ENCODE results near the gene DNM3.
"Not testable (repeated sequence)": the region's sequence is repeated elsewhere in the genome, so short reads cannot be mapped to it uniquely, and the experiment has no call there.

DNM3 gene

DNA sequence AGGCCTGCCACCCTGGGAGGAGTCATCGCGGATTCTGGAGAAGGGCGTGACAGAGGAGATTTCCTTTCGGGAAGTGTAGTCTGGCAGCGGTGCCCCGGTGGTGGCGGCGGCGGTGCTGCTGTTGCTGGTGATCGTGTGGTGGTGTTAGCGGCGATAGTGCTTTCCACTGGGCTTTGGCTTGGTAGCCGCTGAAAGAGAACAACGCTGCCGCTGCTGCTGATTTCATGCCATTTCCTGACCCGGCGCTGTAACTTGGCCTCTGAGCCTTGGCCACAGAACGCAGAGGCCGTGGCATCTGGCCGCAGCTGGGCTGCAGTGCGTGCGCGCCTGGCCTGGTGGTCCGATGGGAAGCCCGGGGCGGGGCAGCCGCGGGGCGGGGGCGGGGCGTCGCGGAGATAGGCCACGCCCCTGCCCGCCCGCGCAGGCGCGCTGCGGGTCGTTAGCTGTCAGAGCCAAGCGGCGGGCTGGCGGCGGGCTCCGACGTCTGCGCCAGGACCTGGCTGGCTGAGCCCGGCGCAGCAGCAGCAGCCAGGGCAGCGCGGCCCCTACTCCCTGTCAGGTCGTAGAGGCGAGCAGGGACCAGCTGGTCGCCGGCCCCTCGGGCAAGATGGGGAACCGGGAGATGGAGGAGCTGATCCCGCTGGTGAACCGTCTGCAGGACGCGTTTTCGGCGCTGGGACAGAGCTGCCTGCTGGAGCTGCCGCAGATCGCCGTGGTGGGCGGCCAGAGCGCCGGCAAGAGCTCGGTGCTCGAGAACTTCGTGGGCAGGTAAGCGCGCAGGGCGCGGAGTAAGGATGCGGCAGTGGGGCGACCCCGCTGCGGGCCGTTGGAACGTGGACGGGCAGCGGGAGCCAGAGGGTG is at the start of gene DNM3:
Gene DNM3, plus strand, starts transcription at position 449 of the 861 bp plus-strand sequence. Its CDS starts 159 bp downstream, at position 608.
- Histone ChIP-seq H3K27ac (ENCODE audit: low read depth, low read length) (no peak within 1 kb of the TSS), H3K9me3 (ENCODE audit: control insufficient read depth, insufficient read depth, low read depth, low read length) (no peaks in the 10 kb centered on the region), H3K9ac (ENCODE audit: low read length) (peak within 1 kb of the TSS; percentile 68)

DNA sequence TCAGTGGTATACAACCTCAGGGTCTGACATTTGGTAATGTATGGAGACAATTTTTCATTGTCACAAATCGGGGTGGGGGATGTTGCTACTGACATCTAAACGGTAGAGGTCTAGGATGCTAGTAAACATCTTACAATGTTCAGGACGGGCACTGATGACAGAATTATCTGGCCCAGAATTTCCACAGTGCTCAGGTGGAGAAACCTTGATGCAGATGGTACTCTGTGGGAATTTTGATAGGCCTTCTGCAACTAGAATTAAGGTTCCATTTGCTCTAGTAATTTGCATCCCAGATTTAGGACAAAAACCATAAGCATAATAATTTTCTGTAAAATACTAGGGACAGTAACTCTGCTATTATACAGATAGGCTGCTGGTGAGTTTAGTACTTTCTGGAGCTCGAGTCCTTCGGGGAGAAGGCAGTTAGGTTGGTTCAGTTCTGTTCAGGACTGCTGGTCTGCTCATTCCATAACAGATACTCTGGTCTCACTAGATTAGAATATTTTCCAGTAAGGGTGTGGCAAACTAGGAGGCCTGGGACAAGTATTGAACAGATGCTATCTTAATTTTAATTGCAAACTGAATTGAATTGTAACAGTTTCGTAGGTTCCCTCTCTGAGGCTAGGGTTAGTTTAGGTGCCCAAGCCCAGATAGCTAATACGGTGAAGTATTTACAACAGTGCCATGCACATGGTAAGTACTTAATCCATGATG is 48.5 kb upstream of the DNM3 start:
- H3K4me1 ChIP-seq (ENCODE audit: control insufficient read depth, insufficient read depth, low read length), result no peaks in the 10 kb centered on the region
- H3K9me3 ChIP-seq (ENCODE audit: control insufficient read depth, insufficient read depth, low read depth, low read length), result no peaks in the 10 kb centered on the region
- peaks cover 98% of the 10 kb centered on the region for H3K36me3 ChIP-seq (ENCODE audit: control insufficient read depth, insufficient read depth, low read length)
- no peak overlapping the region for H3K9ac ChIP-seq (ENCODE audit: low read length)
- no peak overlapping the region for H3K4me3 ChIP-seq (ENCODE audit: low read depth, low read length)
- no peak overlapping the region for H3K27ac ChIP-seq (ENCODE audit: low read depth, low read length)
- H3K27me3 ChIP-seq (ENCODE audit: control insufficient read depth, insufficient read depth, low read length), result no peaks in the 10 kb centered on the region

More for the DNA sequence above, at the start of gene DNM3:
- Histone ChIP-seq H3K4me3 (ENCODE audit: low read depth, low read length) (peak within 1 kb of the TSS; percentile 84), H3K4me1 (ENCODE audit: control insufficient read depth, insufficient read depth, low read length) (peaks cover 3% of the 10 kb centered on the region; the same call in 1 of the 2 replicates), H3K36me3 (ENCODE audit: control insufficient read depth, insufficient read depth, low read length) (no peaks in the 10 kb centered on the region), H3K27me3 (ENCODE audit: control insufficient read depth, insufficient read depth, low read length) (peaks cover 29% of the 10 kb centered on the region)

DNA sequence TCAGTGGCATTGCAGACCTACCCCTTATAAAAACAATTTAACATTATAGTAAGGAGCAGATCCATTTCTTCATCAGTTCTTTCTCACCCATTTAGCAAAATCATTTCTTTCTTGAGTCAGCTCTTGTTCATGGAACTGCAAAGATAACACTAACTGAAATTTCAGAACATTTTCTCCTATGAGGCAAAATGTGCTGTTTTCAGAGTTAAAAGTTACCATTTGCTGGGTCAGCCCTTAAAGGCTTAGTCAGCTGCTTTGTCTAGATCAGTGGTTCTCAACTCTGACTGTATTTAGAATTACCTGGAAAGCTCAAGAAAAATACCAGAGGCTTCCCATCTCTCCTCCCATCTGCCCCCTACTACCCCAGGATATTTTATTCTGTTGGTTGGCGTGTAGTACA is 47.7 kb upstream of the DNM3 start:
- Histone ChIP-seq H3K36me3 (ENCODE audit: control insufficient read depth, insufficient read depth, low read length) (peaks cover 89% of the 10 kb centered on the region), H3K4me3 (ENCODE audit: low read depth, low read length) (no peak overlapping the region), H3K27ac (ENCODE audit: low read depth, low read length) (no peak overlapping the region), H3K9ac (ENCODE audit: low read length) (no peak overlapping the region), H3K4me1 (ENCODE audit: control insufficient read depth, insufficient read depth, low read length) (no peaks in the 10 kb centered on the region), H3K27me3 (ENCODE audit: control insufficient read depth, insufficient read depth, low read length) (no peaks in the 10 kb centered on the region), H3K9me3 (ENCODE audit: control insufficient read depth, insufficient read depth, low read depth, low read length) (no peaks in the 10 kb centered on the region)

- no peak overlapping the region for H3K9ac ChIP-seq (ENCODE audit: low read length)
- peaks cover 85% of the 10 kb centered on the region for H3K36me3 ChIP-seq (ENCODE audit: control insufficient read depth, insufficient read depth, low read length)
- H3K9me3 ChIP-seq (ENCODE audit: control insufficient read depth, insufficient read depth, low read depth, low read length), result no peaks in the 10 kb centered on the region
- H3K4me1 ChIP-seq (ENCODE audit: control insufficient read depth, insufficient read depth, low read length), result no peaks in the 10 kb centered on the region
- H3K4me3 ChIP-seq (ENCODE audit: low read depth, low read length), result no peak overlapping the region
- H3K27me3 ChIP-seq (ENCODE audit: control insufficient read depth, insufficient read depth, low read length), result no peaks in the 10 kb centered on the region
- no peak overlapping the region for H3K27ac ChIP-seq (ENCODE audit: low read depth, low read length)
These were observed 47.2 kb upstream of the DNM3 start for GRCh38 chr1:171794085-171794484.

- Histone ChIP-seq H3K4me1 (ENCODE audit: control insufficient read depth, insufficient read depth, low read length) (peaks cover under 1% of the 10 kb centered on the region), H3K27me3 (ENCODE audit: control insufficient read depth, insufficient read depth, low read length) (no peaks in the 10 kb centered on the region), H3K9me3 (ENCODE audit: control insufficient read depth, insufficient read depth, low read depth, low read length) (no peaks in the 10 kb centered on the region), H3K4me3 (ENCODE audit: low read depth, low read length) (no peak overlapping the region), H3K9ac (ENCODE audit: low read length) (no peak overlapping the region), H3K27ac (ENCODE audit: low read depth, low read length) (no peak overlapping the region), H3K36me3 (ENCODE audit: control insufficient read depth, insufficient read depth, low read length) (peaks cover 61% of the 10 kb centered on the region)
These were observed 44.7 kb upstream of the DNM3 start for GRCh38 chr1:171796592-171796991.

GRCh38 chr1:171798311-171798710 is 43.0 kb upstream of the DNM3 start:
- Histone ChIP-seq H3K4me3 (ENCODE audit: low read depth, low read length) (no peak overlapping the region), H3K4me1 (ENCODE audit: control insufficient read depth, insufficient read depth, low read length) (peaks cover 3% of the 10 kb centered on the region), H3K27me3 (ENCODE audit: control insufficient read depth, insufficient read depth, low read length) (no peaks in the 10 kb centered on the region), H3K36me3 (ENCODE audit: control insufficient read depth, insufficient read depth, low read length) (peaks cover 43% of the 10 kb centered on the region), H3K9ac (ENCODE audit: low read length) (no peak overlapping the region), H3K27ac (ENCODE audit: low read depth, low read length) (no peak overlapping the region), H3K9me3 (ENCODE audit: control insufficient read depth, insufficient read depth, low read depth, low read length) (no peaks in the 10 kb centered on the region)

DNA sequence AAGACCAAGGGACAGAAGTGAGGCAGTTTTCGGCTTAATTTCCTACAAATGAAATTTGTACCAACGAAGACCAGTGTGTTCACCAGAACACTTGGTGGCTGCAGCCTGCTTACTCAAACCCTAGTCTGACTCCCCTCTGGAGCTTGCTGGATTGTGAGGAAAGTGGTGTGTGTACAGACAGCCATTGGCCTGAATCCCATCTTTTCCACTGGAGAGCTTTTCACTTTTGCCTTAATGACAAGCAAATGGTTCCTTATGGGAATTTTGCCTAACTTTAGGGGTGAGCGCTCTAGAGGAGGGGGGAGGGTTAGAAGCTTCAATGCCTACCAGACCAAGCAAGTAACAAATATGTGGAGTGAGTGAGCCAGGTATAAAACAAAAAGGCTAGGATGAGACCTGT is 42.5 kb upstream of the DNM3 start:
- Histone ChIP-seq H3K36me3 (ENCODE audit: control insufficient read depth, insufficient read depth, low read length) (peaks cover 39% of the 10 kb centered on the region), H3K9me3 (ENCODE audit: control insufficient read depth, insufficient read depth, low read depth, low read length) (no peaks in the 10 kb centered on the region), H3K27ac (ENCODE audit: low read depth, low read length) (no peak overlapping the region), H3K4me3 (ENCODE audit: low read depth, low read length) (no peak overlapping the region), H3K27me3 (ENCODE audit: control insufficient read depth, insufficient read depth, low read length) (no peaks in the 10 kb centered on the region), H3K9ac (ENCODE audit: low read length) (no peak overlapping the region), H3K4me1 (ENCODE audit: control insufficient read depth, insufficient read depth, low read length) (peaks cover 3% of the 10 kb centered on the region)

GRCh38 chr1:171799166-171799565 is 42.1 kb upstream of the DNM3 start:
- no peaks in the 10 kb centered on the region for H3K27me3 ChIP-seq (ENCODE audit: control insufficient read depth, insufficient read depth, low read length)
- no peak overlapping the region for H3K27ac ChIP-seq (ENCODE audit: low read depth, low read length)
- no peak overlapping the region for H3K4me3 ChIP-seq (ENCODE audit: low read depth, low read length)
- no peaks in the 10 kb centered on the region for H3K9me3 ChIP-seq (ENCODE audit: control insufficient read depth, insufficient read depth, low read depth, low read length)
- H3K9ac ChIP-seq (ENCODE audit: low read length), result no peak overlapping the region
- H3K4me1 ChIP-seq (ENCODE audit: control insufficient read depth, insufficient read depth, low read length), result peaks cover 3% of the 10 kb centered on the region
- H3K36me3 ChIP-seq (ENCODE audit: control insufficient read depth, insufficient read depth, low read length), result peaks cover 35% of the 10 kb centered on the region

DNA sequence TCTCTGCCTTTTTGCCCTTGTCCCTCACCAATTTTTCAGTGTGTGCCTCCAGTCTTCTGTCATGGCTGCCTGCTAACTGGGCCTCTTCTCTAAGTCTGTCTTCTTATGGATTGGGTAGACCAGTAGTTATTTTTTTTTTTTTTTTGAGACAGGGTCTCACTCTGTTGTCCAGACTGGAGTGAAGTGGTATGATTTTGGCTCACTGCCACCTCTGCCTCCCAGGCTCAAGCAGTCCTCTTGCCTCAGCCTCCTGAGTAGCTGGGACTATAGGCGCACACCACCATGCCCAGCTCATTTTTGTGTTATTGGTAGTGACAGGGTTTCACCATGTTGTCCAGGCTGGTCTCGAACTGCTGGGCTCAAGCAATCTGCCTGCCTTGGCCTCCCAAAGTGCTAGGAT is 41.6 kb upstream of the DNM3 start:
- H3K27ac ChIP-seq (ENCODE audit: low read depth, low read length); H3K9me3 ChIP-seq (ENCODE audit: control insufficient read depth, insufficient read depth, low read depth, low read length); H3K4me1 ChIP-seq (ENCODE audit: control insufficient read depth, insufficient read depth, low read length); H3K4me3 ChIP-seq (ENCODE audit: low read depth, low read length); H3K27me3 ChIP-seq (ENCODE audit: control insufficient read depth, insufficient read depth, low read length); H3K9ac ChIP-seq (ENCODE audit: low read length): not testable (repeated sequence)
- peaks cover 30% of the 10 kb centered on the region for H3K36me3 ChIP-seq (ENCODE audit: control insufficient read depth, insufficient read depth, low read length)

DNA sequence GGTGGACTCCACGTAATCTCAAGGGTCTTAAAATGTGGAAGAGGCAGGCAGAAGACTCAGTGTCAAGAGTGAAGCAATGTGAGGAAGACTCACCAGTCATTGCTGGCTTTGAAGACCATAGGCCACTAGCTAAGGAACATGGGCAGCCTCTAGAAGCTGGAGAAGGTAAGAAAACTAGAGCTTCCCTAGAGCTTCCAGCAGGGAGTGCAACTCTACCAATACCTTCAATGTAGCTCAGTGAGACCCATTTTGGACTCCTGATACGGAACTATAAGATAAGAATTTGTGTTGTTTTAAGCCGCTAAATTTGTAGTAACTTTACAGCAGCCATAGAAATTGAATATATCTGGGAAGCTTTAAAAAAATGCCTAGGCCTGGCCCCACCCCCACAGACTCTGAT is 41.0 kb upstream of the DNM3 start:
- Histone ChIP-seq H3K27ac (ENCODE audit: low read depth, low read length) (no peak overlapping the region), H3K9ac (ENCODE audit: low read length) (no peak overlapping the region), H3K4me3 (ENCODE audit: low read depth, low read length) (no peak overlapping the region), H3K36me3 (ENCODE audit: control insufficient read depth, insufficient read depth, low read length) (peaks cover 24% of the 10 kb centered on the region), H3K9me3 (ENCODE audit: control insufficient read depth, insufficient read depth, low read depth, low read length) (no peaks in the 10 kb centered on the region), H3K27me3 (ENCODE audit: control insufficient read depth, insufficient read depth, low read length) (no peaks in the 10 kb centered on the region), H3K4me1 (ENCODE audit: control insufficient read depth, insufficient read depth, low read length) (peaks cover 3% of the 10 kb centered on the region)

- Histone ChIP-seq H3K4me3 (ENCODE audit: low read depth, low read length) (no peak overlapping the region), H3K36me3 (ENCODE audit: control insufficient read depth, insufficient read depth, low read length) (peaks cover 19% of the 10 kb centered on the region), H3K9ac (ENCODE audit: low read length) (no peak overlapping the region), H3K4me1 (ENCODE audit: control insufficient read depth, insufficient read depth, low read length) (peaks cover 3% of the 10 kb centered on the region), H3K9me3 (ENCODE audit: control insufficient read depth, insufficient read depth, low read depth, low read length) (no peaks in the 10 kb centered on the region), H3K27me3 (ENCODE audit: control insufficient read depth, insufficient read depth, low read length) (no peaks in the 10 kb centered on the region), H3K27ac (ENCODE audit: low read depth, low read length) (no peak overlapping the region)
These were observed 40.4 kb upstream of the DNM3 start for GRCh38 chr1:171800851-171801250.

All from HUES6 (cell line).